HG02588 (cell line): ENCODE measurements around the gene UPF1.

Experiments
- ATAC-seq: cut with Tn5 transposase; IDR thresholded peaks from one replicate; pipeline ENCODE4 v1.9.1; 2021; ENCODE audit warnings: mild to moderate bottlenecking, moderate library complexity; ENCODE audit not compliant: unreplicated experiment

Gene UPF1

DNA sequence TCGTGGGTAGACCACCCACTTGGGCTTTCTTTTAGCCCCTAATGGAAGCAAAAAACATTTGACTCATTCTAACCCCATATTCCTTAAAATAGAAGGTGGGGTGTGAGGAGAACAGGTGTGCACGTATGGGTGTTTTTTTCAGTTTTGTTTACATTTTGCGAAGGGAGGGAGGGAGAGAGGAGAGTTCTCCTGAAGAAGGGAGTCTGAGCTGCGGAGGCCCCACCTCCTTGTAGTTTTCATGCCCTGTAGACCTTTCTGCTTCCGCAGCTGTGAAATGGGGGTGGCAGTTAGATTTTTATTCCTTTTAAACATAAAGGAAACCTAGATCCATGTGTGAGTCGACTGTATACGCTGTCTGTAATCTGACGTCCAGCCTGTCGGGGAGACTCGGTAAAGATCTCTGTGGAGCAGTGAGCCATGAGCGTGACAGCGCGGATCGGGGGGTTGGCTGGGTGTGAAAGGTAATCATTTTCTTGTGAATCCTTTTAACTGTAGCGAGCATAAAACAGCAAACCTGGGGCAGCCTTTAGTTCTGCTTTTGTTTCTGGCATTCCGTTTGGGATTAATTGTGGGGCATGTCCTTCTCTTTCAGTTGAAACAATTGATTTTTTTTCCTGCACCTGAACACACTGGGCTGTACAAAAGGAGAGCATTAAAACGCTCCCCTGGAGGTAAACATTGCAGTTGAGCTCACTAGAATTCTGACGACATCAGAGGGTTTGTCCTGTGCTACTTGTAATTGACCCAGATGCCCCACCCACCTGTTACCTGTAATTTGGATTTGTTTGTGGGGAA, 2.3 kb downstream of the UPF1 start:
- ATAC-seq, result no peak

- no peak for ATAC-seq
Measured at GRCh38 chr19:18834644-18834984, 2.9 kb downstream of the UPF1 start.

GRCh38 chr19:18839465-18840287, 7.9 kb downstream of the UPF1 start:
- no peak for ATAC-seq

DNA sequence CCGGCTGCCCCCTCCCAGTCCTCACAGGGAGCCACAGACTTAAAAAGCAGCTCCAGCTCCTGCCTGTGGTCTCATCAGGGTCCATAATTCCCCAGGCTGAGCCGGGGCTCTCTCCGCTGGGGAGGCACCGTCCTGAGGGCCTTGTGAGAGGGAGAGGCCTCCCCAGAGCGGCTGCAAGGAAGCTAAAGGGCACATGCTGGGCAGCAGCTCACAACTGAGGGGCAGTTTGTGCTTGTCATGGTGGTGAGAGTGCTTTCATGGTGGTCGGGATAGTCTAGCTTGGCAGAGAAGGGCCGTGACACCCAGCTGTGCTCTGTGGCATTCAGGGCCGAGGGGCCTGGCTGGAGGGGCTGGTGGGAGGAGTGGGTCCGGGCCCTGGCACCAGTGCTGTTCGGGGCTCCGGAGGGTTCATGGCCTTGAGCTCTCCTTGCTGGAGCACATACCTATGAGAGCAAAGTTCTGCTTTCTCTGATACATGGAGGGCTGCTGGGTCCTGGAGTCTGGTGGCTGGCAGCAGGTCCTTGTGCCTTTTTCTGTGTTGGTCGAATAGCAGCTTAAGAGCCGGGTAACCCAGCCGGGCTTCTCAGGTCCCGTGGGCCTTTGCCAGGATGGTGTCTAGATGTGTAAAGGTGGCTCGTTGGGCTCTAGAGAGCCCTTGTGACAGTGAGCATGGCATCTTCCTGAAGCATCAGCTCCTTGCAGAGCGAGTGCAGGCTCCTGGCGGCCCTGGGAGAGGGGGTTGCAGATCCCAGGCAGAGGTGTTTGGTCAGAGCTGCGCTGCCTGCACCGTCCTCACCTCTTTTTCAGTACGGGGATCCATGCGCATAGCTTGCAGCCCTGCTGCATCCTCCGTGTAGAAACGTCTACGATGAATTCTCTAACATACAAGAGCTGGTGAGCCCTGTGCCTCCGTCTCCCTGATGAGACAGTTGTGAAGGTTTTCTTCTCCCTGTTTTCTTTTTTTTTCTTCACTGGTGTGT, 8.8 kb downstream of the UPF1 start:
- no peak for ATAC-seq

DNA sequence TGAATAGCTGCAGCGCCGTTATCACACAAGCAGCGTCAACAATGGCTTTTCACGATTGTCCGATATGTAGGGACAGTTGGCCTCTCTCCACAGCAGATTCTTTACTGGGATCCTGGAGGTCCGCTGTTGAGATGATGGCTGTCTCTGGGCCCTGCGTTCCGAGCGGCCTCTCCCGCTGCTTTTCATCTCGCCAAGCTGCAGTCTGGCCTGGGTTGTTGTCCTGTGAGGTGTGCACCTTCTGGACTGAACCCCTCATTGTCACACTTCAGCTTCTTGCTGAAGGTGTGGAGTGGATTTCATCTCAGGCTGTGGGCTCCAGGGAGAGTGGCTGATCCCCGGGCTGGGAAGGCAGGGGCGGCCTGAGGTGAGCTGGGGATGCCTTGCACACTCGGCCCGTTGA, 9.6 kb downstream of the UPF1 start:
- no peak for ATAC-seq

DNA sequence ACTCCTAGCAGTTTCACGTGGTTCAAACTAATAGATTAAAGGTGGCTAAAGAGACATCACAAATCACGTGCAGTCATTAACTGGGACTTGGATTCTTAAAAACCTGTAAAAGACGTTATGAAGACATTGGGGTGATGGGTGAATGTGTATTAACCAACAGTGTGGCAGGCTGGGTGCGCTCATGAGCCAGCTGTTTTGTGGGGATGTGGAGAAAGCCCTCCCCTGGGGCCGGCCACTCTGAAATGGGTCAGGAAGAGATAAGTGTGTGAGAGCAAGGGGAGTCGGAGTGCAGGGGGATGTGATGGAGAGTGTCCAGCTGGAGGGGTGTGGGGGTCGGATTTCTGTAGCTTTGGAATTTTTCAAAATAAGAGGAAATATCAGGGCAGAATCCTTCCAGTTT, 10.4 kb downstream of the UPF1 start:
- ATAC-seq, result no peak

- no peak for ATAC-seq
Measured at GRCh38 chr19:18843960-18844359, 12.2 kb downstream of the UPF1 start.

- no peak for ATAC-seq
Measured at GRCh38 chr19:18844806-18845329, 13.1 kb downstream of the UPF1 start.

DNA sequence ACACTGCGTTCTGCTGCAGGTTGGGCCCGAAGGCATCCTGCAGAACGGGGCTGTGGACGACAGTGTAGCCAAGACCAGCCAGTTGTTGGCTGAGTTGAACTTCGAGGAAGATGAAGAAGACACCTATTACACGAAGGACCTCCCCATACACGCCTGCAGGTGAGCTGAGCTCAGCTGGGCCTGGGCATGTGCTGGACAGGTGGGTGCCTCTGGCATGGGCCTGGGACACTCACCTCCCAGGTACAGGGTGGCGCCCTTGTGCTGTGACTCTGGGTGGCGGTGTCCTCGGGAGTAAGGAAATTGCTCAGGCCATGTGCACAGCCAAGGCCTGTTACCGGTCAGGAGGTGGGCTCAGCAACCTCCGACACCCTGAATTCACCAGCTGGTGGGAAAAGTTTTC, 14.2 kb downstream of the UPF1 start:
- no peak for ATAC-seq

DNA sequence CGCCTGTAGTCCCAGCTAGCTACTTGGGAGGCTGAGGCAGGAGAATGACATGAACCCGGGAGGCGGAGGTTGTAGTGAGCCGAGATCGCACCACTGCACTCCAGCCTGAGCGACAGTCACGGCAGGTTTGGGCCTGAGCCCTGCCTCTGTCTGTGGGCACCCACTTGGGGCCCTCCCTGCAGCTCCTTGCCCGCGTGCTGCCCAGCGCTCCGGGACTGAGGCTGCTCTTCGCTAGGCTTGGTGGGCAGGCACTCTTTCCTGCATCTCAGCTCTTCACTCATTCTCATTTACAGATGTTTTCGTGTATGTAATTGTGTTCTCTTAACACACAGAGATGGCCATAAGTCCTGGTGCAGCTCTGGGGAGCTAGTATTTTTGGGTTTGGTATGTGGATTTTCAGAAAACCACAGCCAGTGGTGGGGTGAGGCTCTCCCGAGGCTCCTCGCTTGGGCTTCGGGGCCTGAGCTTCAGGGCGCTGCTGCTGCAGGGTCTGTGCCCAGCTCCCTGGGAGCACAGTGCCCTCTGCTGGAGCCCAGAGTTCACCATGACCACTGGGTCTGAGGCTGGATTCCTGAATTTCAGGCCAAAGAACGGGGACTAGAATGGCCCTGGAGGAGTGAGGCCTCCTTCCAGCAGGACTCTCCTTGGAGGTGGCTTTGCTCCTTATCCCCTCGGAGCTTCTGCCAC, 15.2 kb downstream of the UPF1 start:
- no peak for ATAC-seq

GRCh38 chr19:18847549-18848463, 16.0 kb downstream of the UPF1 start:
- ATAC-seq, result no peak

GRCh38 chr19:18848878-18849661, 17.3 kb downstream of the UPF1 start:
- no peak for ATAC-seq

- no peak for ATAC-seq
Measured at GRCh38 chr19:18849838-18850400, 18.2 kb downstream of the UPF1 start.

DNA sequence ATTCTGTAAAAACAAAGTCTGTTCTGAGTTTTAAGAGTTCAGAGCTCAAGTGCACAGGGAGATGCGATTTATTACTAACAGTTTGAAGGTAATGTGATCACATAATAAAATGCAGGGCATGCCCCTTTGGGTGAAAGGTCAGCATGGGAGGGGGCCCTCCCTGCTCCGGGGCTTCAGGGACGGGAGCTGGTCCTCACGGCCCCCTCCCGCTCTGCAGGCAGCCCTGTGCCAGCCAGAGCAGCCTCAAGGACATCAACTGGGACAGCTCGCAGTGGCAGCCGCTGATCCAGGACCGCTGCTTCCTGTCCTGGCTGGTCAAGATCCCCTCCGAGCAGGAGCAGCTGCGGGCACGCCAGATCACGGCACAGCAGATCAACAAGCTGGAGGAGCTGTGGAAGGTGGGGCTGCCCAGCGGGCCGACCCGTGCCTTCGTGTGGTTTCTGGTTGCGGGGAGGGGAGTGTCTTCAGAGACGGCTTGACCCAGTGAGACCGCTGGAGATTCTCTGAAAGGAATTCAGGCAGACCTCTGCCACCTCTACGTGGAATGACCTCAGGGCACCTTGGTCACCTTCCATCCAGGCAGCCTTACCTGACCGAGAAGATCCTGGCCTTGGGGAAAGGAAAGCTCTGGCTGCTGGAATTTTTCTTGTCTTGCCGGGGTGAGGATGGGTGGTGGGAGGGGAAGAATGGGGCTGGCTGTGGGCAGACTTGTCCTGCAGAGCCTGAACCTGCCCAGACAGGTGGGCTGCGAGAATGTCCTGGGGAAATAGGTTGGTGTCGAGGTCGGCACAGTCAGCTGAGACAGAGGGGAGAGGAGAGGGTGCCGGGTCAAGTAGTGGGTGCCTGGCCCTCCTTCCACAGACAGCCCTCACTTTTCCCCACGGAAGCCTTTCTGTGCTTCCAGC, 19.0 kb downstream of the UPF1 start:
- no peak for ATAC-seq

GRCh38 chr19:18851673-18852325, 20.0 kb downstream of the UPF1 start:
- no peak for ATAC-seq

DNA sequence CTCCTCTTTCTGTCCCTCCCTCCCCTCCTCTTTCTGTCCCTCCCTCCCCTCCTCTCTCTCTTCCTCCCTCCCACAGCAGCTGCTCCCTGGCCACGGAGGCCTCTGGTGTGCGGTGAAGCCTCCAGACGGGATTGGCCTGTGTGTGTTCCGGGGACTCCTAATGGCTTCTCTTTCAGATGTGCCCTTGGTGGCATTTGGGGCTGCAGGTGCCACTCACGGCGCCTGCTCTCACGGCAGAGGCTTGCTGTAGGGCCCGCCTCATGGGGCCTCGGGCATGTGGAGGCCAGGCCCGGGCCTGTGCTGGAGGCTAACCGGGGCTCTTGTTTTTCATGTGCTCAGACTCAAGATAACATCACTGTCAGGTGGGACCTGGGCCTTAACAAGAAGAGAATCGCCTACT, 20.9 kb downstream of the UPF1 start:
- ATAC-seq, result no peak
